Prostate gland (tissue), 2 donors: ENCODE results near the gene TBC1D22A.

Experiments used
- POLR2AphosphoS5 ChIP-seq: sonication (generic); formaldehyde crosslinking; IDR thresholded peaks from one replicate; pipeline ENCODE4 v1.6.1; 2017; ENCODE audit warnings: antibody characterized with exemption
- TF ChIP-seq, protein P1 (sequence below), 4 experiments: fragments of 200-600 bp in 2 of 4; fragments of 450-650 bp in 2 of 4; sonication (generic) in 2 of 4; IDR thresholded peaks; 1 replicate in 3 of 4; 2 replicates in 1 of 4; pipeline ENCODE4 v1.5.1; 2016 to 2019; ENCODE audit warnings: antibody characterized with exemption in 4 of 4, mild to moderate bottlenecking in 2 of 4, moderate library complexity in 2 of 4

DNA sequence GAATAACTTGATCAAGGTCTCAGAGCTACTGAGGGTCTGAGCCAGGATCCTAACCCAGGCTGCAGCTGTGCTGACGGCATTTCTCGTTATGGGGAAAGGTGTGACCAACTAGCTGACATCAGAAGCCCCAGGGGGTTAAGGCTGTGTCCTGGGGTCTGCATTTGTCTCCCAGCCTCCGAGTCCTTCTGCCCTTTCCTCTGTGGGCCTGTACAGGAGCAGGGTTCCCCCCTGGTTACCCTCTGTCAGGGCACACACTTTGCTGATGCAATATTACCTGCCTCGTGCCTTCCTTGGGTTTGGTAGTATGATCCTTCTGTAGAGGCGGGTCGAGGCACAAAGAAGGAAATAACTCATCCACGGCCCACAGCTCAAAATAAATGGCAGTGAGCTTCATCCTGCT, 183.0 kb downstream of the TBC1D22A start:
- TF ChIP-seq, protein P1, sequence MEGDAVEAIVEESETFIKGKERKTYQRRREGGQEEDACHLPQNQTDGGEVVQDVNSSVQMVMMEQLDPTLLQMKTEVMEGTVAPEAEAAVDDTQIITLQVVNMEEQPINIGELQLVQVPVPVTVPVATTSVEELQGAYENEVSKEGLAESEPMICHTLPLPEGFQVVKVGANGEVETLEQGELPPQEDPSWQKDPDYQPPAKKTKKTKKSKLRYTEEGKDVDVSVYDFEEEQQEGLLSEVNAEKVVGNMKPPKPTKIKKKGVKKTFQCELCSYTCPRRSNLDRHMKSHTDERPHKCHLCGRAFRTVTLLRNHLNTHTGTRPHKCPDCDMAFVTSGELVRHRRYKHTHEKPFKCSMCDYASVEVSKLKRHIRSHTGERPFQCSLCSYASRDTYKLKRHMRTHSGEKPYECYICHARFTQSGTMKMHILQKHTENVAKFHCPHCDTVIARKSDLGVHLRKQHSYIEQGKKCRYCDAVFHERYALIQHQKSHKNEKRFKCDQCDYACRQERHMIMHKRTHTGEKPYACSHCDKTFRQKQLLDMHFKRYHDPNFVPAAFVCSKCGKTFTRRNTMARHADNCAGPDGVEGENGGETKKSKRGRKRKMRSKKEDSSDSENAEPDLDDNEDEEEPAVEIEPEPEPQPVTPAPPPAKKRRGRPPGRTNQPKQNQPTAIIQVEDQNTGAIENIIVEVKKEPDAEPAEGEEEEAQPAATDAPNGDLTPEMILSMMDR (IDR thresholded peaks at IDR 0.05), result no peak
- TF ChIP-seq POLR2AphosphoS5, result no peak
